IPS-11a (cell line): ENCODE measurements around the gene IRF7.
"Not testable (repeated sequence)": the region's sequence is repeated elsewhere in the genome, so short reads cannot be mapped to it uniquely, and the experiment has no call there.

Experiments
- H3K4me3 ChIP-seq: one replicate; pipeline ENCODE4 v1.5.1; 2013; ENCODE audit warnings: low read depth, low read length, control low read depth

Gene IRF7

GRCh38 chr11:615504-616319 is at the start of gene IRF7:
TSS of gene IRF7 (minus strand) at chr11:615950. CDS start at chr11:615364, 586 bp downstream.
- peak within 1 kb of the TSS; percentile 61 for H3K4me3 ChIP-seq

- no peak overlapping the region for H3K4me3 ChIP-seq
Observed at GRCh38 chr11:665062-665703, 49.4 kb upstream of the IRF7 start.

GRCh38 chr11:662689-663274 is 47.0 kb upstream of the IRF7 start:
- H3K4me3 ChIP-seq: no peak overlapping the region

GRCh38 chr11:660681-661444 is 45.1 kb upstream of the IRF7 start:
- H3K4me3 ChIP-seq: no peak overlapping the region

- H3K4me3 ChIP-seq: no peak overlapping the region
Observed at GRCh38 chr11:660281-660680, 44.5 kb upstream of the IRF7 start.

GRCh38 chr11:659532-660085 is 43.9 kb upstream of the IRF7 start:
- H3K4me3 ChIP-seq: no peak overlapping the region

GRCh38 chr11:657691-658126 is 42.0 kb upstream of the IRF7 start:
- no peak overlapping the region for H3K4me3 ChIP-seq

GRCh38 chr11:656866-657265 is 41.1 kb upstream of the IRF7 start:
- H3K4me3 ChIP-seq: no peak overlapping the region

GRCh38 chr11:656426-656825 is 40.7 kb upstream of the IRF7 start:
- H3K4me3 ChIP-seq: no peak overlapping the region

- H3K4me3 ChIP-seq: no peak overlapping the region
Observed at GRCh38 chr11:655036-655726, 39.4 kb upstream of the IRF7 start.

GRCh38 chr11:654444-654843 is 38.7 kb upstream of the IRF7 start:
- not testable (repeated sequence) for H3K4me3 ChIP-seq

- H3K4me3 ChIP-seq: no peak overlapping the region
Observed at GRCh38 chr11:653837-654236, 38.1 kb upstream of the IRF7 start.

GRCh38 chr11:653136-653535 is 37.4 kb upstream of the IRF7 start:
- not testable (repeated sequence) for H3K4me3 ChIP-seq

GRCh38 chr11:650482-650881 is 34.7 kb upstream of the IRF7 start:
- H3K4me3 ChIP-seq: no peak overlapping the region

- H3K4me3 ChIP-seq: not testable (repeated sequence)
Observed at GRCh38 chr11:647672-648158, 32.0 kb upstream of the IRF7 start.

- no peak overlapping the region for H3K4me3 ChIP-seq
Observed at GRCh38 chr11:646214-646613, 30.5 kb upstream of the IRF7 start.

- H3K4me3 ChIP-seq: no peak overlapping the region
Observed at GRCh38 chr11:645536-645935, 29.8 kb upstream of the IRF7 start.

- H3K4me3 ChIP-seq: no peak overlapping the region
Observed at GRCh38 chr11:643849-644738, 28.3 kb upstream of the IRF7 start.

GRCh38 chr11:643366-643765 is 27.6 kb upstream of the IRF7 start:
- H3K4me3 ChIP-seq: no peak overlapping the region
